ENCODE results near the gene EIF3B.
"Not testable (repeated sequence)": the region's sequence is repeated elsewhere in the genome, so short reads cannot be mapped to it uniquely, and the experiment has no call there.

Gene EIF3B

GRCh38 chr7:2379161-2379560 is 24.5 kb downstream of the EIF3B start:
- DNase-seq = no peak

GRCh38 chr7:2379821-2380450 is 25.3 kb downstream of the EIF3B start:
- no peak for DNase-seq

- DNase-seq = no peak
These were observed 25.8 kb downstream of the EIF3B start for GRCh38 chr7:2380461-2380860.

- no peak for DNase-seq
These were observed 26.6 kb downstream of the EIF3B start for GRCh38 chr7:2381227-2381626.

- no peak for DNase-seq
These were observed 27.4 kb downstream of the EIF3B start for GRCh38 chr7:2381881-2382509.

- no peak for DNase-seq
These were observed 29.1 kb downstream of the EIF3B start for GRCh38 chr7:2383543-2384274.

- no peak for DNase-seq
These were observed 30.0 kb downstream of the EIF3B start for GRCh38 chr7:2384354-2385243.

GRCh38 chr7:2386122-2386521 is 31.5 kb downstream of the EIF3B start:
- DNase-seq = not testable (repeated sequence)

- DNase-seq = no peak
These were observed 32.5 kb downstream of the EIF3B start for GRCh38 chr7:2386964-2387669.

- no peak for DNase-seq
These were observed 33.4 kb downstream of the EIF3B start for GRCh38 chr7:2387897-2388636.

- no peak for DNase-seq
These were observed 34.0 kb downstream of the EIF3B start for GRCh38 chr7:2388637-2388954.

GRCh38 chr7:2390020-2390816 is 35.6 kb downstream of the EIF3B start:
- not testable (repeated sequence) for DNase-seq

- no peak for DNase-seq
These were observed 39.1 kb downstream of the EIF3B start for GRCh38 chr7:2393706-2394105.

GRCh38 chr7:2394566-2395082 is 40.0 kb downstream of the EIF3B start:
- DNase-seq = no peak

- DNase-seq = no peak
These were observed 43.9 kb downstream of the EIF3B start for GRCh38 chr7:2398506-2398905.

GRCh38 chr7:2399848-2400587 is 45.4 kb downstream of the EIF3B start:
- DNase-seq = peak; percentile 94

- no peak for DNase-seq
These were observed 48.0 kb downstream of the EIF3B start for GRCh38 chr7:2402687-2403013.

GRCh38 chr7:2403014-2403717 is 48.5 kb downstream of the EIF3B start, which contains the start of gene CHST12:
Gene CHST12 (plus strand): TSS chr7:2403611. CDS start chr7:2432640, 29,029 bp downstream.
- DNase-seq = peak; percentile 93
